SKM-1 treated with dmso at 0.1 percent for 144 hours (cell line): Measurements from ENCODE around the gene SERPINA4.

Experiments used
- DNase-seq: peaks from one replicate; lab custom pipeline; 2025; ENCODE audit not compliant: unreplicated experiment; lab: John Stamatoyannopoulos, UW

The SERPINA4 gene

GRCh38 chr14:94614802-94615201, 53.6 kb downstream of the SERPINA4 start:
- no peak for DNase-seq

GRCh38 chr14:94615254-94615653, 54.0 kb downstream of the SERPINA4 start:
- DNase-seq = no peak

GRCh38 chr14:94615823-94616570, 54.8 kb downstream of the SERPINA4 start:
- no peak for DNase-seq

DNA sequence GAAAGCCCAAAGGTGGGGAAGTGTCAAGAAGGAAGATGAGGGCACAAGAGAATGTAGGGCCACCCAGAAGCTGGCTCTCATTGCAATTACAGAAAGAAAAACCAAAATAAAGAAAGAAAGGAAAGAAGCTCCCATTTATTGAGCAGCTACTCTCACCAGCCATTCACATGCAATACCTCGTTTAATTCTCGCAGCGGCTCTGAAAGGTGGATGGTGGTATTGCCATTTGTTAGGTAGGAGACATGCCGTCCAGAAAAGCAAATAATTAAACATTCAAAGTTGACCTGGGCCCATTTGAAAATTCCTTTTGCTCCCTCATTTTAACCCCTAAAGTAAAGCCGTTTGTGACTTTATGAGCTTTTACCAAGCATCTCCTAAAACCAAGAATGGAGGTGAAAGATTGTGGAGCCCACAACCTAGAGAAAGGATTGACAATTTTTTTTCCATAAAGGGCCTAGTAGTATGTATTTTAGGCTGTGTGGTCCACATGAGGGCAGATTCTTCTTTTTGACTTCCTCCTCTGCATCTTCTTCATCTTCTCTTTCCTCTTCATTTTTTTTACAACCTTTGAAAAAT, 56.2 kb downstream of the SERPINA4 start:
- no peak for DNase-seq

DNA sequence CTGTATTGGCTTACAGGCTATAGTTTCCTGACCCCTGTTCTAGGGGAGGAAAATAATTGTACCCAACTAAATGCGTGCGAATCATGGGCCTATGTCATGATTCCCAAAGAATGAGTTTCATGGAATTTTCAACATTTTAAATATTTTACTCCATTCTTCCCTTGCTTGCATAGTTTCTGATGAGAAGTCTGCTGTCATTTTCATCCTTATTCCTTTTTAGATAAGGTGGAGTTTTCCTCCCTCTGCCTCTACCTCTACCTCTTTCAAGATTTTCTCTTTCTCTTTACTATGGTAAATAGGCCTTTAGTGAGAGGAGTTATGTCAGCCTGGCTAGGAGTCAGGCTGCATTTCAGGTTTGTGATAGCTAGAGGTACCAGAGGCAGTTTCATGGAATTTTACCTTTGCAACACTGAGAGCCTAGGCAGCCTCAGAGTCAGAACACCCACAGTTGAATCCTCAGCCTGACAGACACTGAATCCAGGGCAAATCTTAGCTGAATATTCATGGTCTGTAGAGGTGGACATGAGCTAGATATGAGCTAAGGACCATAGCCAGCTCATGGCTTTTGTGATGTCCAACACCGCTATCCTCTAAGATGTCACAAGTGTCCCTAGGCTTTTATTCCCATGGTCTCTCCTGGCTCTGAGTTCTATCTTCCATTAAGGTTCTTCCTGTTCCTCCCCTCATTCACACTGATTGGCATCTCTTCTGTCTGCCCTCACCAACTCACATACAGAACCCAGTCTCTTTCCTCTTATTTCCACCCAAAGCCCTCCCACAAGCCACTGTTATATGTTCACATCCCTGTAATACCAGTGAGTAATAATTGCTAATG, 57.0 kb downstream of the SERPINA4 start:
- no peak for DNase-seq

GRCh38 chr14:94619297-94619696, 58.1 kb downstream of the SERPINA4 start:
- DNase-seq = no peak
